ENCODE measurements around the gene ANKRD27. TPM values are rescaled to one million over a fixed set of nuclear protein-coding genes. Genes with fewer than 3 reads are reported as not detected.
"Not testable (repeated sequence)": the region's sequence is repeated elsewhere in the genome, so short reads cannot be mapped to it uniquely, and the experiment has no call there.

The ANKRD27 gene
- total RNA-seq, 1 donor from 2014 or later: 20.8 TPM

GRCh38 chr19:32571471-32572075, 103.4 kb downstream of the ANKRD27 start:
- not testable (repeated sequence) for H3K4me1 Mint-ChIP-seq (ENCODE audit: low read depth, unreplicated experiment); H3K9ac ChIP-seq (ENCODE audit: low read length); H3K27ac ChIP-seq (ENCODE audit: low read depth, low read length); H3K27ac Mint-ChIP-seq (ENCODE audit: unreplicated experiment); H4K20me1 ChIP-seq (ENCODE audit: insufficient read depth, low read length); H3K36me3 ChIP-seq (ENCODE audit: insufficient read depth, low read length); H3K36me3 Mint-ChIP-seq (ENCODE audit: low read depth, unreplicated experiment); H2AFZ ChIP-seq (ENCODE audit: low read depth, low read length); H3K4me3 Mint-ChIP-seq (ENCODE audit: unreplicated experiment); H3K4me1 ChIP-seq (ENCODE audit: insufficient read depth, low read length); H3K27me3 ChIP-seq (ENCODE audit: insufficient read depth, low read length); DNase-seq (ENCODE audit: low read depth); H3K9me3 ChIP-seq (ENCODE audit: insufficient read depth, low read depth, low read length); H3K4me2 ChIP-seq (ENCODE audit: low read length); H3K4me3 ChIP-seq (ENCODE audit: insufficient read depth, low read depth, low read length); FAIRE-seq; H3K79me2 ChIP-seq (ENCODE audit: insufficient read depth, low read length); H3K9me3 Mint-ChIP-seq (ENCODE audit: unreplicated experiment)
- H3K27me3 Mint-ChIP-seq (ENCODE audit: low read depth, unreplicated experiment): peaks cover 25% of the 10 kb centered on the region

GRCh38 chr19:32570081-32570785, 104.7 kb downstream of the ANKRD27 start:
- H3K27me3 ChIP-seq (ENCODE audit: insufficient read depth, low read length): no peaks in the 10 kb centered on the region
- no peaks in the 10 kb centered on the region for H3K9me3 ChIP-seq (ENCODE audit: insufficient read depth, low read depth, low read length)
- no peaks in the 10 kb centered on the region for H3K79me2 ChIP-seq (ENCODE audit: insufficient read depth, low read length)
- Mint-ChIP-seq H3K4me1 (ENCODE audit: low read depth, unreplicated experiment) (no peaks in the 10 kb centered on the region), H3K9me3 (ENCODE audit: unreplicated experiment) (peaks cover 2% of the 10 kb centered on the region), H3K4me3 (ENCODE audit: unreplicated experiment) (no peak overlapping the region), H3K27ac (ENCODE audit: unreplicated experiment) (no peak overlapping the region), H3K36me3 (ENCODE audit: low read depth, unreplicated experiment) (no peaks in the 10 kb centered on the region), H3K27me3 (ENCODE audit: low read depth, unreplicated experiment) (peaks cover 19% of the 10 kb centered on the region)
- H3K4me1 ChIP-seq (ENCODE audit: insufficient read depth, low read length): no peaks in the 10 kb centered on the region
- no peak for TF ChIP-seq EZH2 (IDR thresholded peaks at IDR 0.05; ENCODE audit: insufficient read depth, low read length)
- TF ChIP-seq CTCF (IDR thresholded peaks at IDR 0.05; ENCODE audit: insufficient read depth, low read depth, low read length): peak; percentile 68
- H3K36me3 ChIP-seq (ENCODE audit: insufficient read depth, low read length): no peaks in the 10 kb centered on the region
- H3K4me2 ChIP-seq (ENCODE audit: low read length): no peak overlapping the region
- no peak overlapping the region for H3K27ac ChIP-seq (ENCODE audit: low read depth, low read length)
- no peaks in the 10 kb centered on the region for H4K20me1 ChIP-seq (ENCODE audit: insufficient read depth, low read length)
- peak; percentile 6 for DNase-seq (ENCODE audit: low read depth)
- H3K9ac ChIP-seq (ENCODE audit: low read length): no peak overlapping the region
- no peak overlapping the region for H2AFZ ChIP-seq (ENCODE audit: low read depth, low read length)
- H3K4me3 ChIP-seq (ENCODE audit: insufficient read depth, low read depth, low read length): no peak overlapping the region
- no peak for FAIRE-seq

GRCh38 chr19:32567486-32567885, 107.5 kb downstream of the ANKRD27 start:
- FAIRE-seq: no peak

More at GRCh38 chr19:32567486-32567885, 107.5 kb downstream of the ANKRD27 start:
- no peak overlapping the region for H3K4me3 ChIP-seq (ENCODE audit: insufficient read depth, low read depth, low read length)
- Mint-ChIP-seq H3K27ac (ENCODE audit: unreplicated experiment) (no peak overlapping the region), H3K4me1 (ENCODE audit: low read depth, unreplicated experiment) (no peaks in the 10 kb centered on the region), H3K9me3 (ENCODE audit: unreplicated experiment) (peaks cover 2% of the 10 kb centered on the region), H3K4me3 (ENCODE audit: unreplicated experiment) (no peak overlapping the region), H3K36me3 (ENCODE audit: low read depth, unreplicated experiment) (no peaks in the 10 kb centered on the region), H3K27me3 (ENCODE audit: low read depth, unreplicated experiment) (peaks cover 11% of the 10 kb centered on the region)
- H3K4me1 ChIP-seq (ENCODE audit: insufficient read depth, low read length): no peaks in the 10 kb centered on the region
- H4K20me1 ChIP-seq (ENCODE audit: insufficient read depth, low read length): no peaks in the 10 kb centered on the region
- no peak overlapping the region for H2AFZ ChIP-seq (ENCODE audit: low read depth, low read length)
- no peaks in the 10 kb centered on the region for H3K27me3 ChIP-seq (ENCODE audit: insufficient read depth, low read length)
- TF ChIP-seq CTCF (IDR thresholded peaks at IDR 0.05; ENCODE audit: insufficient read depth, low read depth, low read length): no peak
- no peak for TF ChIP-seq EZH2 (IDR thresholded peaks at IDR 0.05; ENCODE audit: insufficient read depth, low read length)
- H3K9ac ChIP-seq (ENCODE audit: low read length): no peak overlapping the region
- H3K79me2 ChIP-seq (ENCODE audit: insufficient read depth, low read length): no peaks in the 10 kb centered on the region
- H3K27ac ChIP-seq (ENCODE audit: low read depth, low read length): no peak overlapping the region
- no peaks in the 10 kb centered on the region for H3K9me3 ChIP-seq (ENCODE audit: insufficient read depth, low read depth, low read length)
- no peaks in the 10 kb centered on the region for H3K36me3 ChIP-seq (ENCODE audit: insufficient read depth, low read length)
- H3K4me2 ChIP-seq (ENCODE audit: low read length): no peak overlapping the region
- DNase-seq (ENCODE audit: low read depth): no peak

All from astrocyte (in vitro differentiated cells and primary cell).